Glutamatergic neuron (in vitro differentiated cells): ENCODE data around the gene MANBA. TPM values are rescaled to one million over a fixed set of nuclear protein-coding genes. Genes with fewer than 3 reads are reported as not detected.
"Not testable (repeated sequence)": the region's sequence is repeated elsewhere in the genome, so short reads cannot be mapped to it uniquely, and the experiment has no call there.

ENCODE experiments used
- DNase-seq: peaks from one replicate; pipeline ENCODE4 v3.0.0; 2022
- H3K27ac Mint-ChIP-seq: one replicate; pipeline ENCODE4 v1.8.0; 2020; ENCODE audit warnings: mild to moderate bottlenecking, mixed read lengths, inconsistent platforms; ENCODE audit not compliant: unreplicated experiment
- H3K27me3 Mint-ChIP-seq: one replicate; pipeline ENCODE4 v1.8.0; 2020; ENCODE audit warnings: mild to moderate bottlenecking, moderate library complexity, mixed read lengths, inconsistent platforms; ENCODE audit not compliant: unreplicated experiment
- H3K36me3 Mint-ChIP-seq: one replicate; pipeline ENCODE4 v1.8.0; 2020; ENCODE audit warnings: mild to moderate bottlenecking, mixed read lengths, inconsistent platforms; ENCODE audit not compliant: unreplicated experiment
- H3K4me1 Mint-ChIP-seq: one replicate; pipeline ENCODE4 v1.8.0; 2020; ENCODE audit warnings: mild to moderate bottlenecking, low read depth, mixed read lengths, inconsistent platforms; ENCODE audit not compliant: unreplicated experiment
- H3K4me3 Mint-ChIP-seq: one replicate; pipeline ENCODE4 v1.8.0; 2020; ENCODE audit warnings: mild to moderate bottlenecking, mixed read lengths, inconsistent platforms; ENCODE audit not compliant: unreplicated experiment
- H3K9me3 Mint-ChIP-seq: one replicate; pipeline ENCODE4 v1.8.0; 2020; ENCODE audit warnings: mild to moderate bottlenecking, moderate library complexity, mixed read lengths, inconsistent platforms; ENCODE audit not compliant: unreplicated experiment
- CTCF ChIP-seq: fragments of 200-600 bp; sonication (generic); IDR thresholded peaks from one replicate; pipeline ENCODE4 v1.5.0; 2021; ENCODE audit not compliant: partially characterized antibody, unreplicated experiment
- total RNA-seq: library from RNA; stranded (reverse); fragmentation: NEBNext Ultra II Directional; extraction: Animal tissue kit (Norgen Biotek cat#: 25700); gene quantifications from one replicate; pipeline ENCODE4 v1.2.1, GENCODE V29; 2021; ENCODE audit not compliant: unreplicated experiment

Gene MANBA
- total RNA-seq, 1 donor from 2014 or later: 13.0 TPM

GRCh38 chr4:102733084-102733483 lies 27.7 kb downstream of the MANBA start:
- TF ChIP-seq CTCF: no peak
- no peak for DNase-seq
- peaks cover 13% of the 10 kb centered on the region for H3K9me3 Mint-ChIP-seq
- peaks cover 30% of the 10 kb centered on the region for H3K36me3 Mint-ChIP-seq
- H3K27me3 Mint-ChIP-seq: no peaks in the 10 kb centered on the region
- no peak overlapping the region for H3K27ac Mint-ChIP-seq
- peaks cover 4% of the 10 kb centered on the region for H3K4me1 Mint-ChIP-seq
- H3K4me3 Mint-ChIP-seq: no peak overlapping the region

- H3K4me1 Mint-ChIP-seq: peaks cover 4% of the 10 kb centered on the region
- DNase-seq: no peak
- no peak overlapping the region for H3K4me3 Mint-ChIP-seq
- peaks cover 13% of the 10 kb centered on the region for H3K9me3 Mint-ChIP-seq
- H3K27ac Mint-ChIP-seq: no peak overlapping the region
- no peaks in the 10 kb centered on the region for H3K27me3 Mint-ChIP-seq
- no peak for TF ChIP-seq CTCF
- H3K36me3 Mint-ChIP-seq: peaks cover 31% of the 10 kb centered on the region
These were observed 28.1 kb downstream of the MANBA start for GRCh38 chr4:102732678-102733077.

GRCh38 chr4:102730968-102731533 lies 29.7 kb downstream of the MANBA start:
- H3K9me3 Mint-ChIP-seq: peaks cover 11% of the 10 kb centered on the region
- H3K4me3 Mint-ChIP-seq: no peak overlapping the region
- H3K4me1 Mint-ChIP-seq: peaks cover 4% of the 10 kb centered on the region
- no peak for TF ChIP-seq CTCF
- no peak overlapping the region for H3K27ac Mint-ChIP-seq
- no peak for DNase-seq
- no peaks in the 10 kb centered on the region for H3K27me3 Mint-ChIP-seq
- peaks cover 31% of the 10 kb centered on the region for H3K36me3 Mint-ChIP-seq

DNA sequence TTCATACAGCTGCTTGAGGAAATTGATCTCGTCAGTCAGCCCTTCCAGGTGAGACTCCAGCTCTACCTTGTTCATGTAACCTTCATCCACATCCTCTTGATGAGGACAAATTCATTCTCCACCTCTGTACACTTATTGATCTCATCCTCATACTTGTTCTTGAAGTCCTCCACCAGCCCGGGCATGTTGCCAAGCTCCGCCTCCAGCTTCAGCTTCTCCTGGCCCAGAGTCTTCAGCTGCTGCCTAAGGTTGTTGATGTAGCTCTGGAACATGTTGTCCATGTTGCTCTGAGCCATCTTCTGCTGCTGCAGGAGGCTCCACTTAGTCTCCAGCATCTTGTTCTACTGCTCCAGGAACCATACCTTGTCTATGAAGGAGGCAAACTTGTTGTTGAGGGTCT lies 31.3 kb downstream of the MANBA start:
- DNase-seq, H3K27me3 Mint-ChIP-seq, H3K27ac Mint-ChIP-seq, H3K4me3 Mint-ChIP-seq, H3K4me1 Mint-ChIP-seq: not testable (repeated sequence)
- Mint-ChIP-seq H3K36me3 (peaks cover 31% of the 10 kb centered on the region), H3K9me3 (peaks cover 11% of the 10 kb centered on the region)

DNA sequence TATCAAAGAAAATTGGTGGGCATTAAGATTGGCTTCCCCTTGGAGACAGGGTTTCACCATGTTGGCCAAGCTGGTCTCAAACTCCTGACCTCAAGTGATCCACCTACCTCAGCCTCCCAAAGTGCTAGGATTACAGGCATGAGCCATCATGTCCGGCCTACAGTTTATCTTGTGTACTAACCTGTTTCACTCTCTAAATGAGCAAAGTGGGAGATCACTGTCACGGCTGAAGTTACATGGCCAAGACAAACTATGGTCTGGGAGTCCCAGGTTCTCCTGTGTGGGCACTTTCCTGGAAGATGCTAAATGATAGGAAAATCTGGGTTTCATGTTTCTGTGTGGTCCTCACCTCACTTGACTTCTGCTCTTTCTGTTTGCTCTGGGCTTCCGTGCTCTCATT lies 33.8 kb downstream of the MANBA start:
- H3K36me3 Mint-ChIP-seq: peaks cover 31% of the 10 kb centered on the region
- H3K27me3 Mint-ChIP-seq, H3K4me1 Mint-ChIP-seq, H3K4me3 Mint-ChIP-seq, H3K27ac Mint-ChIP-seq, DNase-seq: not testable (repeated sequence)
- peaks cover 11% of the 10 kb centered on the region for H3K9me3 Mint-ChIP-seq

GRCh38 chr4:102726068-102726467 lies 34.7 kb downstream of the MANBA start:
- DNase-seq: no peak
- Mint-ChIP-seq H3K4me1 (peaks cover 4% of the 10 kb centered on the region), H3K9me3 (peaks cover 5% of the 10 kb centered on the region), H3K4me3 (no peak overlapping the region), H3K27ac (no peak overlapping the region), H3K36me3 (peaks cover 22% of the 10 kb centered on the region), H3K27me3 (no peaks in the 10 kb centered on the region)
- TF ChIP-seq CTCF: no peak
